ENCODE results near the gene USP24.

DNA sequence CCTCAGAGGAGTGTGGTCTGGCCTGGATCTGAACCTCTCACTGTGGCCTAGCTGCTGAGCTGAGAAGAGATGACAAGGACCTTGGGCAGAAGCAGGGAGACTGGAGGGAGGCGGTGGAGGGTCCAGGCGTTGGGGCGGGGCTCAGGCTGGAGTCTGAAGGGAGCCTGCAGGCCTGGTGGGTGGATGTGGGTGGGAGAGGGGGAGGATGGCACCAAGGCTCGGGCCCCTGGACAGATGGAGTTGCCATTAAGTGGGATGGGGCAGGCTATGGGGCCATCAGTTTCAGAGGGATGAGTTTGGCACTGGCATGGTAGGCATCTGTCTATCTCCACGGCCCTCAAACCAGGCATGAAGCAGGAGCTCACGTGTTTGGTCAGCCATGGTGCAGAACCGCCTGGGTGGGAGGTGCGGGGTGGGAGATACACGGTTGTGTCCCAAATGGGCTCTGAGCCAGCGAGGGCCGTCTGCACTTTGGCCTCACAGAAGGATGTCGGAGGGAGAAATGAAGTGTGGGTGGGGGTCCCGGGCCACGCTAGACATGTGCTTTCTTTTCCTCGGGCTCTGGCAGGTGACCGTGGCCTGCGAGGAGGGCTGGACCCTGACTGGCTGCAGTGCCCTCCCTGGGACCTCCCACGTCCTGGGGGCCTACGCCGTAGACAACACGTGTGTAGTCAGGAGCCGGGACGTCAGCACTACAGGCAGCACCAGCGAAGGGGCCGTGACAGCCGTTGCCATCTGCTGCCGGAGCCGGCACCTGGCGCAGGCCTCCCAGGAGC lies 152.2 kb downstream of the USP24 start:
- TF ChIP-seq CTCF (IDR thresholded peaks at IDR 0.05) (no peak), POLR2A (IDR thresholded peaks at IDR 0.05) (no peak)
